HepG2 (cell line): Measurements from ENCODE around the gene TP53AIP1.
A peak's percentile ranks its signal among the peaks of the same experiment; 100 is the strongest.

ENCODE experiments used
- MXI1 ChIP-seq: IDR thresholded peaks from 3 replicates; pipeline ENCODE4 v1.6.1; 2012; ENCODE audit warnings: low read depth, low read length, inconsistent platforms, borderline replicate concordance
- SALL1 ChIP-seq: sonication (generic); formaldehyde crosslinking; IDR thresholded peaks from 2 replicates; pipeline ENCODE4 v1.8.0; 2022; ENCODE audit warnings: mild to moderate bottlenecking, missing genetic modification reagents
- TBP ChIP-seq: sonication (generic); formaldehyde crosslinking; IDR thresholded peaks from 2 replicates; pipeline ENCODE4 v1.5.0; 2020; ENCODE audit warnings: missing genetic modification reagents
- ZIK1 ChIP-seq: sonication (generic); formaldehyde crosslinking; IDR thresholded peaks from 2 replicates; pipeline ENCODE4 v1.5.0; 2020; ENCODE audit warnings: mild to moderate bottlenecking, low read depth, missing genetic modification reagents, borderline replicate concordance
- ZNF550 ChIP-seq: sonication (generic); formaldehyde crosslinking; IDR thresholded peaks from 2 replicates; pipeline ENCODE4 v1.4.0; 2020; ENCODE audit warnings: mild to moderate bottlenecking, missing genetic modification reagents, borderline replicate concordance
- ZNF563 ChIP-seq: sonication (generic); formaldehyde crosslinking; IDR thresholded peaks from 2 replicates; pipeline ENCODE4 v1.8.0; 2022; ENCODE audit warnings: mild to moderate bottlenecking, moderate library complexity, missing genetic modification reagents
- TF ChIP-seq, protein P1 (sequence below): sonication (generic); formaldehyde crosslinking; IDR thresholded peaks from 2 replicates; pipeline ENCODE4 v1.8.0; 2022; ENCODE audit warnings: missing genetic modification reagents, mild to moderate bottlenecking, borderline replicate concordance
- TF ChIP-seq, protein P2 (sequence below): sonication (generic); formaldehyde crosslinking; conservative IDR thresholded peaks from 2 replicates; pipeline ENCODE4 v1.4.0; 2020; ENCODE audit warnings: missing genetic modification reagents
- TF ChIP-seq, protein P3 (sequence below): sonication (generic); formaldehyde crosslinking; IDR thresholded peaks from 2 replicates; pipeline ENCODE4 v1.5.0; 2020; ENCODE audit warnings: mild to moderate bottlenecking, missing genetic modification reagents, moderate library complexity

DNA sequence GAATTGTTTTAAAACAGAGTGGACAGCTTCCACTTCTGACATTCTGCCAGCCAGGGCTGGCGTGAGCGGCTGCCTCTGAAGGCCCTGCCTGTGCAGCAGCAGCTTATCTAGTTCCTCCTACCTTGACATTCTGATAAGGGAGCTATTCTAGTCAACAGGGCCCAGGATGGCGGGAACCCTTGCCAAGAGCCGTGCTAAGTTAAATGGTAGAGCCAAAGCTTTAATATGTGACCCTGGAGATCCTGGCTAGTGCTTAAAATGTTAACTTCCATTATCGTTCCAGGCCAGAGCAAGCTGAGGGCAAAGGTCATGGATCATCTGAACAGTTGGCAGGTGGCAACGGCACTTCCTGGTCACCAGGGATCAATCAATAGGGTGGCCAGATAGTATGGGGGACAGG is 48.0 kb downstream of the TP53AIP1 start:
- TF ChIP-seq, protein P1, sequence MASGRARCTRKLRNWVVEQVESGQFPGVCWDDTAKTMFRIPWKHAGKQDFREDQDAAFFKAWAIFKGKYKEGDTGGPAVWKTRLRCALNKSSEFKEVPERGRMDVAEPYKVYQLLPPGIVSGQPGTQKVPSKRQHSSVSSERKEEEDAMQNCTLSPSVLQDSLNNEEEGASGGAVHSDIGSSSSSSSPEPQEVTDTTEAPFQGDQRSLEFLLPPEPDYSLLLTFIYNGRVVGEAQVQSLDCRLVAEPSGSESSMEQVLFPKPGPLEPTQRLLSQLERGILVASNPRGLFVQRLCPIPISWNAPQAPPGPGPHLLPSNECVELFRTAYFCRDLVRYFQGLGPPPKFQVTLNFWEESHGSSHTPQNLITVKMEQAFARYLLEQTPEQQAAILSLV, result no peak
- TF ChIP-seq MXI1 (no peak), ZIK1 (CRISPR knock-in tag) (no peak), TBP (no peak), SALL1 (CRISPR knock-in tag) (peak; percentile 16; the same call in 1 of the 2 replicates), ZNF550 (CRISPR knock-in tag) (no peak), ZNF563 (CRISPR knock-in tag) (no peak)
- TF ChIP-seq, protein P2, sequence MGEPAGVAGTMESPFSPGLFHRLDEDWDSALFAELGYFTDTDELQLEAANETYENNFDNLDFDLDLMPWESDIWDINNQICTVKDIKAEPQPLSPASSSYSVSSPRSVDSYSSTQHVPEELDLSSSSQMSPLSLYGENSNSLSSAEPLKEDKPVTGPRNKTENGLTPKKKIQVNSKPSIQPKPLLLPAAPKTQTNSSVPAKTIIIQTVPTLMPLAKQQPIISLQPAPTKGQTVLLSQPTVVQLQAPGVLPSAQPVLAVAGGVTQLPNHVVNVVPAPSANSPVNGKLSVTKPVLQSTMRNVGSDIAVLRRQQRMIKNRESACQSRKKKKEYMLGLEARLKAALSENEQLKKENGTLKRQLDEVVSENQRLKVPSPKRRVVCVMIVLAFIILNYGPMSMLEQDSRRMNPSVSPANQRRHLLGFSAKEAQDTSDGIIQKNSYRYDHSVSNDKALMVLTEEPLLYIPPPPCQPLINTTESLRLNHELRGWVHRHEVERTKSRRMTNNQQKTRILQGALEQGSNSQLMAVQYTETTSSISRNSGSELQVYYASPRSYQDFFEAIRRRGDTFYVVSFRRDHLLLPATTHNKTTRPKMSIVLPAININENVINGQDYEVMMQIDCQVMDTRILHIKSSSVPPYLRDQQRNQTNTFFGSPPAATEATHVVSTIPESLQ, result no peak
- TF ChIP-seq, protein P3, sequence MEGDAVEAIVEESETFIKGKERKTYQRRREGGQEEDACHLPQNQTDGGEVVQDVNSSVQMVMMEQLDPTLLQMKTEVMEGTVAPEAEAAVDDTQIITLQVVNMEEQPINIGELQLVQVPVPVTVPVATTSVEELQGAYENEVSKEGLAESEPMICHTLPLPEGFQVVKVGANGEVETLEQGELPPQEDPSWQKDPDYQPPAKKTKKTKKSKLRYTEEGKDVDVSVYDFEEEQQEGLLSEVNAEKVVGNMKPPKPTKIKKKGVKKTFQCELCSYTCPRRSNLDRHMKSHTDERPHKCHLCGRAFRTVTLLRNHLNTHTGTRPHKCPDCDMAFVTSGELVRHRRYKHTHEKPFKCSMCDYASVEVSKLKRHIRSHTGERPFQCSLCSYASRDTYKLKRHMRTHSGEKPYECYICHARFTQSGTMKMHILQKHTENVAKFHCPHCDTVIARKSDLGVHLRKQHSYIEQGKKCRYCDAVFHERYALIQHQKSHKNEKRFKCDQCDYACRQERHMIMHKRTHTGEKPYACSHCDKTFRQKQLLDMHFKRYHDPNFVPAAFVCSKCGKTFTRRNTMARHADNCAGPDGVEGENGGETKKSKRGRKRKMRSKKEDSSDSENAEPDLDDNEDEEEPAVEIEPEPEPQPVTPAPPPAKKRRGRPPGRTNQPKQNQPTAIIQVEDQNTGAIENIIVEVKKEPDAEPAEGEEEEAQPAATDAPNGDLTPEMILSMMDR (CRISPR knock-in tag), result no peak
